ENCODE data around the gene CACNG7.
A peak's percentile ranks its signal among the peaks of the same experiment; 100 is the strongest.
"Not testable (repeated sequence)": the region's sequence is repeated elsewhere in the genome, so short reads cannot be mapped to it uniquely, and the experiment has no call there.

The CACNG7 gene

DNA sequence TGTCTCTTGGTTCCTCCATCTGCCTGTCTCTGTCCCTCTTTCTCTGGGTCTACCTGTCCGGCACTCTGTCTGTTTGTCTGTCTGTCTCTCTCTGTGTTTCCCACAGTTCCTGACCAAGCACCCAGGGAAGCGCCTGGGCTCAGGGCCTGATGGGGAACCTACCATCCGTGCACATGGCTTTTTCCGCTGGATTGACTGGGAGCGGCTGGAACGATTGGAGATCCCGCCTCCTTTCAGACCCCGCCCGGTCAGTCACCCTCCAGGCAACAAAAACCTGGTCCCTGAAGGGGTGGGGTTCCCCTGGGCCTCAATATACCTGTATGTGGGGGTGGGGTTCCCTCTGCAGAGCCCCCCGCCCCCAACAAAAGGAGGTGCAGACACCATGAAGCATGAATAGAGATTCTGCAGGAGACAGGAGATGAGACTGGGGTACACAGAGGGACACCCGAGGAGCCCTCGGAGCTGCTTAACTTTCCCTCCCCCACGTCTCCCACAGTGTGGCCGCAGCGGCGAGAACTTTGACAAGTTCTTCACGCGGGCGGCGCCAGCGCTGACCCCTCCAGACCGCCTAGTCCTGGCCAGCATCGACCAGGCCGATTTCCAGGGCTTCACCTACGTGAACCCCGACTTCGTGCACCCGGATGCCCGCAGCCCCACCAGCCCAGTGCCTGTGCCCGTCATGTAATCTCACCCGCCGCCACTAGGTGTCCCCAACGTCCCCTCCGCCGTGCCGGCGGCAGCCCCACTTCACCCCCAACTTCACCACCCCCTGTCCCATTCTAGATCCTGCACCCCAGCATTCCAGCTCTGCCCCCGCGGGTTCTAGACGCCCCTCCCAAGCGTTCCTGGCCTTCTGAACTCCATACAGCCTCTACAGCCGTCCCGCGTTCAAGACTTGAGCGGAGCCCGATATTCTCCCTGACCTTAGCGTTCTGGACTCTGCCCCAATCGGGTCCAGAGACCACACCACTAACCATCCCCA, 2.6 kb upstream of the CACNG7 start:
- peak; percentile 63 to 72 for DNase-seq (ENCODE audit: low read depth in 2 of 2)

- DNase-seq (ENCODE audit: low read depth in 2 of 2): no peak
Observed at GRCh38 chr19:53907193-53907581, 1.9 kb upstream of the CACNG7 start.

GRCh38 chr19:53907690-53908089, 1.4 kb upstream of the CACNG7 start:
- no peak for DNase-seq (ENCODE audit: low read depth in 2 of 2)

DNA sequence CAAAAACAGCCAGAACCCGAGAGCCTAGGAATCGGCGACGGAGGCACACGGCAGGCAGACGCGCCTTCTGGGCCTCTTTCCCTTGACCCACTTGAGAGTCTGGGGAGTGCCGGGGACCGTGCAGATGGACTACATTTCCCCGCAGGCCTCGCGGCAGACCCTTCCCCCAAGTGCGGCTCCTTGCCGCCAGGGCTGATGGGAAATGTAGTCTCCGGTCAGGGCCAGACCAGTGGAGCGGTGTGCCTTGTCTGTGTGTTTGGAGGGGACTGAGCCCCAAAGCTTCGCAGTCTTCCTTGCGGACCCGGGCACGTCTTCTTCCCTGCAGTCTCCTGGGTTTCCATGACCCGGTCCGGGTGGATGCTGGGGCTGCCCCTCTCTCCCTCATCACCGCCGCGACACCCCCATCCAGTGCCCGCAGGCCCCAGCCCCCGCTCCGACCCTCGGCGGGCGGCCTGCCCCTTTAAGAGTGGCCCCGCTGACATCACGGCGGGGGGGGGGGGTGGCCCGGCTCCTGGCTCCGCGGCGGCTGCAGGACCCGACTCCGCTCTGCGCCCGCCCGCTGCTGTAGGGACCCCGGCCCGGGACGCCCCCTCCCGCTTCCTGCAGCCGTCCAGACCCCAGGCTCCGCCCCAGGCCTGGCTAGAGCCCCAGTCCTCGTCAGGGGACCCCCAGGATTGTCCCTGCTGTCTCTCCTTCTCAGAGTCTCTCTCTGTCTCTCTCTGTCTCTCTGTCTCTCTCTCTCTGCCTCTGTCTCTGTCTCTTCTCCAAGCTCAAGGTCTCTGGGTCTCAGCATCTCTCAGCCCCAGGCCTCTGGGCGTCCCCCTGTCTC, 758 bp upstream of the CACNG7 start:
- DNase-seq (ENCODE audit: low read depth in 2 of 2): peak; percentile 34 to 37

GRCh38 chr19:53909471-53910169, 542 bp downstream of the CACNG7 start:
- no peak for DNase-seq (ENCODE audit: low read depth in 2 of 2)

DNA sequence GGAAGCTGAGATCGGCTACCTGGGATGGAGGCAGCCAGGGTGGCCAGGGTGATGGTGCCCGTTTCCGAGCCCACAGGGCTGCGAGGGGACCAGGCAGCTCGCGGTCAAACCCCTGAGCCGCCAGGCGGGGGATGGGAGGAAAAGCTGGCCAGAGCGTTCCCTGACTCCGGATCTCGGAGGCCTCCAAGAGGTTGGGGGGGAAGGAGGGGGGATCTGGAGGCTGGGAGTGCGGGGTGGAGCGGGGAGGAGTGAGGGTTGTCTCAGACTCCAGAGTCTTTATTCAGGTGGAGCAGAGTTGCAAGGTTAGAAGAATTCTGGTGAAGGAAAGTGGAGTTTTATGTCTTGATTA, 1.1 kb downstream of the CACNG7 start:
- DNase-seq (ENCODE audit: low read depth in 2 of 2): no peak

DNA sequence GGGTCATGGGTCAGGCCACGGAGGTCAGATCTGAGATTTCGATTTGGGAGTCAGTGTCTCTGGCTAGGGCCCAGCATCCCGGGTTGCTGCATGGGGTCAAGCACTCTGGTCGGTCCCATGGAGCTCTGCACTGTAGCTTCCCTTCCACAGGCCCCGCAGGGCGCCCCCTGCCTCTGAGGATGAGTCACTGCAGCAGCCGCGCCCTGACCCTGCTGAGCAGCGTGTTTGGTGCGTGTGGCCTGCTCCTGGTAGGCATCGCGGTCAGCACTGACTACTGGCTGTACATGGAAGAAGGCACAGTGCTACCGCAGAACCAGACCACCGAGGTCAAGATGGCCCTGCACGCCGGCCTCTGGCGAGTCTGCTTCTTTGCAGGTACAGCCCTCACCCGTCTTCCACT, 3.6 kb downstream of the CACNG7 start:
- DNase-seq (ENCODE audit: low read depth in 2 of 2): no peak

GRCh38 chr19:53915000-53915399, 5.9 kb downstream of the CACNG7 start:
- DNase-seq (ENCODE audit: low read depth in 2 of 2): no peak

DNA sequence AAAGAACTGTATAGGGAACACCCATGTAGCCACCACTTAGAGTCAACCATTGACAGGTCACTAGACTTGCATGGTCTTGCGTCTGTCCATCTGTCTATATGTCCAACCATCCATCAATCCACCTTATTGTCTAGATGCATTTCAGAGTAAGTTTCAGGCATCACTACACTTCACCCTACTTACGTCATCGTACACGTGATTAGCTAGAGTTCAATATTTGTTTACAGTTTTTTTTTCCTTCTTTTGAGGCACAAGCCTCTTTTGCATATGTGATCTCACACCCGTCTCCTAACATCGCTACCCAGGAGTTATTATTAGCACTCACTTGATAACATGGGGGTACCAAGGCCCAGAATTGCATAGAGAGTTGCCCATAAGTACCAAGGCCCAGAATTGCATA, 6.9 kb downstream of the CACNG7 start:
- DNase-seq (ENCODE audit: low read depth in 2 of 2): no peak

DNA sequence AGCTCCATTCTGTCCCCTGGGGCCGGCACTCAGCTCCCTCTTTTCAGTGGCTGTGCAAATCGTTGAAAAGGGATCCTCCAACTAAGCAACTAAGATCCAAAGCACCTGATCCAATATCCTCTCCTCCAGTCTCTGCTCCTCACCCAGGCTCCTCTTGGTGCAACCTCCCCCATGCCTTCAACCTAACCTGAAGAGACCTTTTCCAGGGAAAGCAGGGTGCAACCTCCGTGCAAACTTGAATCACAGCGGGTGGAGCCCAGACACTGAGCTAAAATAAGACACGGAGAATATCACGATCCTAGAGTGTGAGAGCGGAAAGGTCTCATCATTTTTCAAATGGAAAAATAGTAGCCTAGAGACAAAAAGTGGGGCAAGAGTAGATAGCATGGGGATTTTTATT, 8.3 kb downstream of the CACNG7 start:
- DNase-seq (ENCODE audit: low read depth in 2 of 2): no peak

GRCh38 chr19:53927739-53928138, 18.7 kb downstream of the CACNG7 start:
- DNase-seq (ENCODE audit: low read depth in 2 of 2): no peak

- no peak for DNase-seq (ENCODE audit: low read depth in 2 of 2)
Observed at GRCh38 chr19:53936029-53936428, 27.0 kb downstream of the CACNG7 start.

DNA sequence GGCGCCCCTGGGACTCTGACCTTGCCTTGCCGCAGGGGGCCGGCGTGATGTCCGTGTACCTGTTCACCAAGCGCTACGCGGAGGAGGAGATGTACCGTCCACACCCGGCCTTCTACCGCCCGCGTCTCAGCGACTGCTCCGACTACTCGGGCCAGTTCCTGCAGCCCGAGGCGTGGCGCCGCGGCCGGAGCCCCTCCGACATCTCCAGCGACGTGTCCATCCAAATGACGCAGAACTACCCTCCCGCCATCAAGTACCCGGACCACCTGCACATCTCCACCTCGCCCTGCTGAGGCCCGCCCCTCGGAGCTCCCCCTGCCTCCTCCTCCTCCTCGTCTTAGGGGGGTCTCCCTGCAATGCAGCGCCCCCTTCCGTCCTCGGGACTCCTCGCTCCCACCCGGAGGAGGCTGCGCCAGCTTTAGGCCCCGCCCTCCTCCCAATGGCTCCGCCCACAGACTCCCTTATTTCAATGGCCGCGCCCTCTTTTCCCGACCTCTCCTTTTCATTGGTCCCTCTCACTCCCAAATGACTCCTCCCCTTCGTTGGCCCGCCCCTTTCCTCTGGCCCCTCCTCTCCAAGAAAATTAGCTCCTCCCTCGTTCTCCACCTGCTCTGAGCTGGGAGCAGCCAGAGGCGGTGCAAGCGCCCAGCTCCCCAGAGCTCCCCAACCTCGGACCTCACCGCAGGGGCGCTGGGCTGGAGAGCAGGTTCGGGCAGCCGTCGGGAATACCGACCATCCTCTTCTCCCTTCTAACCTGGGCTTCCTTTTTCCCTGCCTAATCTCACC, 33.1 kb downstream of the CACNG7 start:
- DNase-seq (ENCODE audit: low read depth in 2 of 2): peak in 1 of 2 donors; percentile 11

- no peak for DNase-seq (ENCODE audit: low read depth in 2 of 2)
Observed at GRCh38 chr19:53944416-53944815, 35.3 kb downstream of the CACNG7 start.

DNA sequence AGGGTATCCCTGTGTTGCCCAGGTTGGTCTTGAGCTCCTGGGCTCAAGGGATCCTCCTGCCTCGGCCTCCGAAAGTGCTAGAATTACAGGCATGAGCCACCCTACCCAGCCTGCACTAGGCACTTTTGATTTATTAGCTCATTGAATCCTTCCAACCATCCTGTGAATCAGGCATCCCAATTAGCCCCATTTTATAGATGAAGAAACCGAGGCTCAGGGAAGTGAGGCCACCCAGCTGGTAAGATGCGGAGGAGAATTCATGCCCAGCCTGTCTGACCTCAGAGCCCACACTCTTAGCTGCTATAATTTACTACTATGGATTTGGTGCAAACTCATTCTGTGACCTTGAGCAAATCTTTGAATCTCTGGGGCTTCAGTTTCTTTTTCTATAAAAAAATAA, 35.9 kb downstream of the CACNG7 start:
- DNase-seq (ENCODE audit: low read depth in 2 of 2): no peak

GRCh38 chr19:53945441-53945840, 36.4 kb downstream of the CACNG7 start:
- no peak for DNase-seq (ENCODE audit: low read depth in 2 of 2)

- no peak for DNase-seq (ENCODE audit: low read depth in 2 of 2)
Observed at GRCh38 chr19:53945998-53946397, 36.9 kb downstream of the CACNG7 start.

DNA sequence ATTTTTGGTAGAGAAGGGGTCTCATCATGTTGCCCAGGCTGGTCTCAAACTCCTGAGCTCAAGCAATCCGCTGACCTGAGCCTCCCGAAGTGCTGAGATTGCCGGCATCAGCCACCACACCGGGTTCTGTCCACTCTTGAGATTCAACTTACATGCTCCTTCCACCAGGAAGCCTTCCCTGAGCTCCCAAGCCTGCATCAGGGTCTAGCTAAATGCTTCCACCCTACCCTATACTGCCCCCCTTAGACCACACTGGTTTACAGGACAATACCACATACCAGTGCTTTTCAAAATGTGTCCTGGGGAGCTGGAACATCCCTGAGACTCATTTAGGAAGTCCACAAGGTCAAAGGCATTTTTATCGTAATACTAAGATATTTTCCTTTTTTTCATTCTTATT, 38.5 kb downstream of the CACNG7 start:
- no peak for DNase-seq (ENCODE audit: low read depth in 2 of 2)

DNA sequence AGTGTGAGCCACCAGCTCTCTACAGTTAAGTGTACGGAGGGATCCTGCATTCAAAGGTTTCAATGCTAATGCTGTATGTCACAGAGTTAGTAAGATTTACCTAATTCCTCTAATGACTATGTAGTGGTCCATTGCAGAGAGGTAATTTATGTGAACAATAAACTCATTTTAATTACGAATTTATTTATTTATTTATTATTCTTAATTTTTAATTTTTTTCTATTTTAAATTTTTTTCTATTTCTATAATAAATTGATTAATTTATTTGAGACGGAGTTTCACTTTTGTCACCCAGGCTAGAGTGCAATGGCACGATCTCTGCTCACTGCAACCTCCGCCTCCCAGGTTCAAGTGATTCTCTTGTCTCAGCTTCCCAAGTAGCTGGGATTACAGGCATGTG, 39.5 kb downstream of the CACNG7 start:
- not testable (repeated sequence) for DNase-seq (ENCODE audit: low read depth in 2 of 2)

DNA sequence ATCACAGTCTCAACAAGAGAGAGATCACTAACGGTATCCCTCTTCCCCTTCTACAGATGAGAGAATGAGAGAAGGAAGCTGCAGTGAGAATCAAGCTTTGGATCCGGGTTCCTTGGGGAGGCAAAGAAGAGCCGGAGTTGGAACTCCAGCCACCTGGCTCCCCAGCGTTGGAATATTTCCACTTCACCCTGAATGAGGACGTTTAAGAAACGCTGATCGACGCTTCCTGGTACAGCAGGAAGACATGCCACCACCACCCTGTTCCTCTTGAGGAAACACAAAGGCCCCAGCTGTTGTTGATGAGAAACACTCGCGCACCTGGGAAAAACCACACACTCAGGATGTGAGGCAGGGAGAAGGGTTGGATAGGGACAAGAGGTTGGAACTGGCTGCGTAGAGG, 42.4 kb downstream of the CACNG7 start:
- no peak for DNase-seq (ENCODE audit: low read depth in 2 of 2)

GRCh38 chr19:53951947-53952346, 42.9 kb downstream of the CACNG7 start:
- no peak for DNase-seq (ENCODE audit: low read depth in 2 of 2)
